Heart left ventricle (tissue), 16 donors: ENCODE measurements around the gene SEC63. TPM values are rescaled to one million over a fixed set of nuclear protein-coding genes. Genes with fewer than 3 reads are reported as not detected.
"Not testable (repeated sequence)": the region's sequence is repeated elsewhere in the genome, so short reads cannot be mapped to it uniquely, and the experiment has no call there.

Source experiments
- ATAC-seq, 4 donors: fragments of 200-7000 bp; cut with Tn5 transposase; one replicate each; pipeline ENCODE4 v1.9.1; 2020 to 2022; ENCODE audit warnings: moderate library complexity in 4 of 4, mild to moderate bottlenecking in 3 of 4, moderate number of reproducible peaks in 1 of 4
- DNase-seq, 5 donors: peaks; one replicate each; pipeline ENCODE4 v3.0.0-alpha.2; 2020
- H3K27ac ChIP-seq, 12 donors: fragments of 200-600 bp; sonication (generic) in 4 of 12; one replicate each; pipeline versions ENCODE4 v1.5.0 to v1.8.0; 2016 to 2022; ENCODE audit warnings: mild to moderate bottlenecking in 2 of 12
- H3K27me3 ChIP-seq, 9 donors: fragments of 200-600 bp; sonication (generic) in 2 of 9; one replicate each; pipeline versions ENCODE4 v1.5.1 to v1.8.0; 2016 to 2022; ENCODE audit warnings: mild to moderate bottlenecking in 3 of 9
- H3K36me3 ChIP-seq, 9 donors: fragments of 200-600 bp; sonication (generic) in 2 of 9; one replicate each; pipeline versions ENCODE4 v1.5.0 to v1.8.0; 2018 to 2022; ENCODE audit warnings: mild to moderate bottlenecking in 2 of 9
- H3K4me1 ChIP-seq, 12 donors: fragments of 200-600 bp; sonication (generic) in 4 of 12; one replicate each; pipeline versions ENCODE4 v1.5.0 to v1.8.0; 2016 to 2022; ENCODE audit warnings: mild to moderate bottlenecking in 3 of 12
- H3K4me3 ChIP-seq, 12 donors: fragments of 200-600 bp; sonication (generic) in 4 of 12; one replicate each; pipeline versions ENCODE4 v1.5.0 to v1.8.0; 2017 to 2022; ENCODE audit warnings: mild to moderate bottlenecking in 9 of 12, moderate library complexity in 4 of 12
- H3K9me3 ChIP-seq, 12 donors: fragments of 200-600 bp; sonication (generic) in 4 of 12; one replicate each; pipeline versions ENCODE4 v1.5.0 to v1.8.0; 2016 to 2022; ENCODE audit warnings: mild to moderate bottlenecking in 1 of 12
- CTCF ChIP-seq, 12 donors: fragments of 200-600 bp; sonication (generic) in 4 of 12; IDR thresholded peaks; one replicate each; pipeline versions ENCODE4 v1.5.0 to v1.8.0; 2018 to 2022; ENCODE audit warnings: antibody characterized with exemption in 12 of 12, mild to moderate bottlenecking in 5 of 12
- POLR2A ChIP-seq, 2 donors: fragments of 450-650 bp; IDR thresholded peaks; one replicate each; pipeline ENCODE4 v1.6.1; 2017; ENCODE audit warnings: antibody characterized with exemption in 2 of 2, mild to moderate bottlenecking in 2 of 2, moderate library complexity in 2 of 2
- WGBS, 4 donors: extraction: QIAGEN DNeasy Blood & Tissue Kit in 2 of 4; methylation state at CpG; one replicate each; pipeline versions ENCODE4 v1.1.5 to v1.1.7; 2013 to 2018; 5-methylcytosine and 5-hydroxymethylcytosine counted together
- intact Hi-C, 10 donors: fragments of 100-400 bp; cut with DNase I; formaldehyde crosslinking; loops; one replicate each; pipeline versions ENCODE4 v1.11.1 to v1.14.2; 2022
- polyA plus RNA-seq, 2 donors: library from polyadenylated mRNA; stranded (reverse); fragments of 200-250 nt; gene quantifications; one replicate each; pipeline ENCODE4 v1.2.3, GENCODE V29; 2013
- total RNA-seq, 9 donors: library from RNA; depleted of rRNA in 2 of 9; stranded (reverse); fragments of >200 nt in 2 of 9; fragmentation: NEBNext Ultra II Directional in 3 of 9; extraction: Animal tissue kit (Norgen Biotek cat#: 25700) in 3 of 9; gene quantifications; one replicate each; pipeline versions ENCODE4 v1.1.0 to v1.2.4, GENCODE V29; 2016 to 2023
- donor health status: ischemic (EF 13 %, LVEDD 7.1; RV severe dilation, severe dysfunction).
- donor health status: healthy with polysubstance abuse.
- donor health status: DM: no; HTN: yes; CAD: no.
- donor health status: DM: no; HTN: no; CAD: no.
- donor health status: ischemic (EF 25% LVEDD 6.9; RV normal size, moderate dysfunction).
- donor health status: ischemic (EF 25% LVEDD 5.7; RV mildly dilated, moderate dysfunction).
- donor health status: healthy.
- donor health status: DM: yes; HTN: yes; CAD: no.
- donor health status: ischemic (EF 35%, LVEDD 5.7; RV mildly dilated, moderate dysfunction).
- donor health status: nonischemic (EF 11% LVEDD 7.7; RV severe dilation, severe dysfunction).
- donor health status: DM: yes; HTN: yes; CAD: no.
- donor health status: PGD.
- donor health status: ischemic (EF 29% LVEDD 5.4; RV normal size, mild dysfunction).
- donor health status: nonischemic (EF 23%, LVEDD 6.1; RV moderate dilation, normal function).

The SEC63 gene
- total and polyA plus RNA-seq, 11 donors = 15.3 to 64.9 (median 52.5) TPM

GRCh38 chr6:107962723-107963122 lies 4.7 kb upstream of the SEC63 start:
- Histone ChIP-seq H3K36me3 (no peaks in the 10 kb centered on the region), H3K9me3 (no peaks in the 10 kb centered on the region), H3K4me3 (no peak overlapping the region), H3K27me3 (no peaks in the 10 kb centered on the region), H3K27ac (no peak overlapping the region), H3K4me1 (no peaks in the 10 kb centered on the region)
- ATAC-seq = no peak
- intact Hi-C loops = loop anchor here in 1 of 10 donors (10.0 kb wide), 1 partner anchor 112 kb away; the partner anchor contains the start of gene OSTM1
- no peak for DNase-seq
- 92 to 99% (median 94%) methylated on average over 2 of the region's 2 CpGs for WGBS, 4 donors
- no peak for TF ChIP-seq CTCF (IDR thresholded peaks at IDR 0.05)
- no peak for TF ChIP-seq POLR2A (IDR thresholded peaks at IDR 0.05)

DNA sequence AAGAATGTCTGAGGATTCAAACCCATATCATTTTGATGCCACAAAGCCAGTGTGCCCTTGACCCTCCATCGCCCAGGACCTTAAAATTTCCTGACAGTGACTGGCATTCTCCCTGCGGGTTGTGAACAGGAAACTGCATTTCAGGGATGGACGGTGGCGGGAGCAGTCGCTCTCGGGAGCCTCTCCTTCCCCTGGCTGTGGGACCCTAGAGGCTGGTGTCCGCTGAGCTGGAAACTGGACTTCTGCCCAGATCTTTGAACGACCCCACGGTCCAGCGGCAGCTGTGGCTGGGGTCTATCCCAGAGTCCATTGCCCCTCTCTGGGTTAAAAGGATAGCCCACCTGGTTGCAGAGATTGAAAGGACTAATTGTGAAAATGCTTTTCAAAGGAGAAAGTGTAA lies 1.4 kb upstream of the SEC63 start:
- ATAC-seq = no peak
- Histone ChIP-seq H3K27ac (no peak overlapping the region), H3K4me3 (no peak overlapping the region), H3K4me1 (peaks cover 0 to 29% (median 22%) of the 10 kb centered on the region in 12 donors), H3K9me3 (no peaks in the 10 kb centered on the region), H3K27me3 (no peaks in the 10 kb centered on the region), H3K36me3 (peaks cover 0 to 8% (median 0%) of the 10 kb centered on the region in 9 donors)
- intact Hi-C loops = loop anchor here in 2 of 10 donors (5.0 to 10.0 kb wide), 2 partner anchors 115 to 303 kb away; partner anchors contain the start of genes OSTM1 (in 1 of the 2) and SNX3 (in 1 of the 2)
- 30 to 45% (median 40%) methylated on average over 8 to 10 of the region's 10 CpGs for WGBS, 4 donors
- no peak for DNase-seq
- TF ChIP-seq POLR2A (IDR thresholded peaks at IDR 0.05) = no peak
- TF ChIP-seq CTCF (IDR thresholded peaks at IDR 0.05) = no peak

- intact Hi-C loops = loop anchor here in 2 of 10 donors (5.0 to 10.0 kb wide), 2 partner anchors 116 to 303 kb away; partner anchors contain the start of genes OSTM1 (in 1 of the 2) and SNX3 (in 1 of the 2)
- not testable (repeated sequence) for DNase-seq, H3K27me3 ChIP-seq, H3K9me3 ChIP-seq, ATAC-seq, H3K36me3 ChIP-seq
- WGBS, 4 donors = 76 to 78% (median 77%) methylated on average over 27 of the region's 27 CpGs
- H3K4me3 ChIP-seq = peak overlapping the region in 11 of 12 donors; percentile 69 to 99 (median 85)
- H3K4me1 ChIP-seq = peaks cover 0 to 30% (median 22%) of the 10 kb centered on the region in 12 donors
- peak overlapping the region in 8 of 12 donors; percentile 52 to 93 (median 86) for H3K27ac ChIP-seq
Measured at GRCh38 chr6:107958689-107959362, 818 bp upstream of the SEC63 start.

GRCh38 chr6:107957308-107957908 lies 600 bp downstream of the SEC63 start:
- Histone ChIP-seq H3K4me1 (peaks cover 0 to 38% (median 26%) of the 10 kb centered on the region in 12 donors), H3K27ac (peak overlapping the region; percentile 30 to 95 (median 90)), H3K4me3 (peak overlapping the region; percentile 69 to 99 (median 84)), H3K9me3 (no peaks in the 10 kb centered on the region), H3K27me3 (no peaks in the 10 kb centered on the region), H3K36me3 (peaks cover 0 to 8% (median 0%) of the 10 kb centered on the region in 9 donors)
- 0 to 1% (median 0%) methylated on average over 41 to 43 of the region's 43 CpGs for WGBS, 4 donors
- DNase-seq = peak in 4 of 5 donors; percentile 49 to 61 (median 56)
- peak in 3 of 4 donors; percentile 26 to 64 (median 55) for ATAC-seq
- intact Hi-C loops = loop anchor here in 2 of 10 donors (5.0 to 10.0 kb wide), 2 partner anchors 117 to 305 kb away; partner anchors contain the start of genes OSTM1 (in 1 of the 2) and SNX3 (in 1 of the 2)
- TF ChIP-seq CTCF (IDR thresholded peaks at IDR 0.05) = no peak
- TF ChIP-seq POLR2A (IDR thresholded peaks at IDR 0.05) = no peak
